ENCODE results near the gene GPS1.
"Not testable (repeated sequence)": the region's sequence is repeated elsewhere in the genome, so short reads cannot be mapped to it uniquely, and the experiment has no call there.

GRCh38 chr17:82038796-82039409 lies 12.8 kb upstream of the GPS1 start:
- not testable (repeated sequence) for TF ChIP-seq EZH2 (IDR thresholded peaks at IDR 0.05; ENCODE audit: borderline replicate concordance, low read length); CTCF (IDR thresholded peaks at IDR 0.05; ENCODE audit: low read length)
